ENCODE results near the gene CRISP3.

Gene CRISP3

GRCh38 chr6:49733680-49734079 lies 10.5 kb downstream of the CRISP3 start:
- Histone ChIP-seq H3K4me1 (ENCODE audit: control insufficient read depth, insufficient read depth, low read length) (no peaks in the 10 kb centered on the region), H3K9me3 (ENCODE audit: control insufficient read depth, insufficient read depth, low read depth, low read length) (no peaks in the 10 kb centered on the region), H3K27ac (ENCODE audit: extremely low read depth, low read depth, low read length) (no peak overlapping the region), H3K36me3 (ENCODE audit: control insufficient read depth in 2 of 2, insufficient read depth in 1 of 2, low read length in 2 of 2) (no peaks in the 10 kb centered on the region), H3K4me3 (ENCODE audit: low read depth, low read length) (no peak overlapping the region)
- ChIA-PET POLR2A (no interaction called here), CTCF (interaction anchor here (0.6 to 1.8 kb wide), 3 partner anchors 83 to 285 kb away, joined by 3 to 5 read pairs (median 4); no protein-coding TSS in a partner anchor)
- no peak for TF ChIP-seq ZNF624 (tag by site-specific recombination; IDR thresholded peaks at IDR 0.05)
- no peak for TF ChIP-seq ZNF596 (tag by site-specific recombination; IDR thresholded peaks at IDR 0.05)
- TF ChIP-seq ZNF600 (tag by site-specific recombination; IDR thresholded peaks at IDR 0.05) = no peak
- TF ChIP-seq ZNF48 (tag by site-specific recombination; IDR thresholded peaks at IDR 0.05) = no peak
- TF ChIP-seq ZNF239 (tag by site-specific recombination; IDR thresholded peaks at IDR 0.05) = no peak
- TF ChIP-seq ZFP41 (tag by site-specific recombination; IDR thresholded peaks at IDR 0.05; ENCODE audit: borderline replicate concordance) = no peak

GRCh38 chr6:49732781-49733180 lies 11.4 kb downstream of the CRISP3 start:
- no peaks in the 10 kb centered on the region for H3K4me1 ChIP-seq (ENCODE audit: control insufficient read depth, insufficient read depth, low read length)
- CTCF ChIA-PET = no interaction called here
- no peaks in the 10 kb centered on the region for H3K9me3 ChIP-seq (ENCODE audit: control insufficient read depth, insufficient read depth, low read depth, low read length)
- H3K36me3 ChIP-seq (ENCODE audit: control insufficient read depth in 2 of 2, insufficient read depth in 1 of 2, low read length in 2 of 2) = no peaks in the 10 kb centered on the region
- TF ChIP-seq ZNF785 (tag by site-specific recombination; IDR thresholded peaks at IDR 0.05) (no peak), ZNF518A (tag by site-specific recombination; conservative IDR thresholded peaks at IDR 0.05; ENCODE audit: low read depth) (no peak), ZNF645 (tag by site-specific recombination; IDR thresholded peaks at IDR 0.05) (no peak), ZNF155 (tag by site-specific recombination; IDR thresholded peaks at IDR 0.05) (no peak), SALL2 (tag by site-specific recombination; IDR thresholded peaks at IDR 0.05; ENCODE audit: borderline replicate concordance) (no peak), ZNF146 (tag by site-specific recombination; IDR thresholded peaks at IDR 0.05) (no peak), ZNF140 (tag by site-specific recombination; IDR thresholded peaks at IDR 0.05) (no peak), ZSCAN23 (tag by site-specific recombination; IDR thresholded peaks at IDR 0.05) (no peak), OSR2 (tag by site-specific recombination; IDR thresholded peaks at IDR 0.05) (no peak), ZNF175 (tag by site-specific recombination; IDR thresholded peaks at IDR 0.05) (no peak), ZNF157 (tag by site-specific recombination; IDR thresholded peaks at IDR 0.05) (no peak), ZIC2 (tag by site-specific recombination; IDR thresholded peaks at IDR 0.05) (no peak), ZSCAN5A (tag by site-specific recombination; IDR thresholded peaks at IDR 0.05) (no peak), ZFHX2 (tag by site-specific recombination; conservative IDR thresholded peaks at IDR 0.05) (no peak), HOXD13 (CRISPR knock-in tag; IDR thresholded peaks at IDR 0.05; ENCODE audit: borderline replicate concordance) (no peak)
- POLR2A ChIA-PET = no interaction called here
- no peak overlapping the region for H3K27ac ChIP-seq (ENCODE audit: extremely low read depth, low read depth, low read length)
- no peak overlapping the region for H3K4me3 ChIP-seq (ENCODE audit: low read depth, low read length)

Measured in HEK293 (cell line).